ENCODE data around the gene IGFBPL1. TPM values are rescaled to one million over a fixed set of nuclear protein-coding genes. Genes with fewer than 3 reads are reported as not detected.
A peak's percentile ranks its signal among the peaks of the same experiment; 100 is the strongest.

The IGFBPL1 gene
- total and polyA plus RNA-seq, 4 donors: 6.7 to 14.8 (median 10.9) TPM

GRCh38 chr9:38392235-38393127 is 31.8 kb downstream of the IGFBPL1 start, which contains the start of gene ALDH1B1:
Gene ALDH1B1, plus strand, starts transcription at chr9:38392702. Its CDS starts 3,047 bp downstream, at chr9:38395749.
- under 1% methylated on average over 57 of the region's 58 CpGs for WGBS (ENCODE audit: insufficient coverage)
- H3K27ac ChIP-seq (ENCODE audit: low read depth, low read length): no peak within 1 kb of the TSS
- no peaks in the 10 kb centered on the region for H3K9me3 ChIP-seq (ENCODE audit: control insufficient read depth, insufficient read depth, low read length)
- H3K4me1 ChIP-seq (ENCODE audit: control insufficient read depth, insufficient read depth, low read length): peaks cover 13% of the 10 kb centered on the region
- no peaks in the 10 kb centered on the region for H3K27me3 ChIP-seq (ENCODE audit: control insufficient read depth, insufficient read depth, low read length)
- H3K36me3 ChIP-seq (ENCODE audit: control insufficient read depth, insufficient read depth, low read length): peaks cover 19% of the 10 kb centered on the region
- DNase-seq (ENCODE audit: low read depth in 4 of 6, low spot score in 6 of 6): peak in 4 of 6 donors; percentile 64 to 89 (median 76)
- peak within 1 kb of the TSS; percentile 76 for H3K4me3 ChIP-seq (ENCODE audit: low read depth, low read length)

- H3K9me3 ChIP-seq (ENCODE audit: control insufficient read depth, insufficient read depth, low read length): no peaks in the 10 kb centered on the region
- no peaks in the 10 kb centered on the region for H3K27me3 ChIP-seq (ENCODE audit: control insufficient read depth, insufficient read depth, low read length)
- H3K4me3 ChIP-seq (ENCODE audit: low read depth, low read length): no peak overlapping the region
- 90% methylated on average over 9 of the region's 18 CpGs for WGBS (ENCODE audit: insufficient coverage)
- H3K36me3 ChIP-seq (ENCODE audit: control insufficient read depth, insufficient read depth, low read length): peaks cover 11% of the 10 kb centered on the region
- peaks cover 13% of the 10 kb centered on the region for H3K4me1 ChIP-seq (ENCODE audit: control insufficient read depth, insufficient read depth, low read length)
- no peak overlapping the region for H3K27ac ChIP-seq (ENCODE audit: low read depth, low read length)
- DNase-seq (ENCODE audit: low read depth in 4 of 6, low spot score in 6 of 6): no peak
Measured at GRCh38 chr9:38391278-38392118, 32.8 kb downstream of the IGFBPL1 start.

GRCh38 chr9:38390851-38391250 is 33.4 kb downstream of the IGFBPL1 start:
- 67% methylated on average over 4 of the region's 5 CpGs for WGBS (ENCODE audit: insufficient coverage)
- H3K27me3 ChIP-seq (ENCODE audit: control insufficient read depth, insufficient read depth, low read length): no peaks in the 10 kb centered on the region
- H3K27ac ChIP-seq (ENCODE audit: low read depth, low read length): no peak overlapping the region
- H3K4me1 ChIP-seq (ENCODE audit: control insufficient read depth, insufficient read depth, low read length): peaks cover 13% of the 10 kb centered on the region
- H3K36me3 ChIP-seq (ENCODE audit: control insufficient read depth, insufficient read depth, low read length): peaks cover 5% of the 10 kb centered on the region
- DNase-seq (ENCODE audit: low read depth in 4 of 6, low spot score in 6 of 6): no peak
- H3K9me3 ChIP-seq (ENCODE audit: control insufficient read depth, insufficient read depth, low read length): no peaks in the 10 kb centered on the region
- H3K4me3 ChIP-seq (ENCODE audit: low read depth, low read length): no peak overlapping the region

- no peak for DNase-seq (ENCODE audit: low read depth in 4 of 6, low spot score in 6 of 6)
- H3K27ac ChIP-seq (ENCODE audit: low read depth, low read length): no peak overlapping the region
- no peak overlapping the region for H3K4me3 ChIP-seq (ENCODE audit: low read depth, low read length)
- no peaks in the 10 kb centered on the region for H3K9me3 ChIP-seq (ENCODE audit: control insufficient read depth, insufficient read depth, low read length)
- peaks cover 13% of the 10 kb centered on the region for H3K4me1 ChIP-seq (ENCODE audit: control insufficient read depth, insufficient read depth, low read length)
- H3K27me3 ChIP-seq (ENCODE audit: control insufficient read depth, insufficient read depth, low read length): no peaks in the 10 kb centered on the region
- H3K36me3 ChIP-seq (ENCODE audit: control insufficient read depth, insufficient read depth, low read length): peaks cover under 1% of the 10 kb centered on the region
- 42% methylated on average over 1 of the region's 1 CpG for WGBS (ENCODE audit: insufficient coverage)
Measured at GRCh38 chr9:38390442-38390841, 33.8 kb downstream of the IGFBPL1 start.

GRCh38 chr9:38389313-38389712 is 34.9 kb downstream of the IGFBPL1 start:
- no peak overlapping the region for H3K27ac ChIP-seq (ENCODE audit: low read depth, low read length)
- 69% methylated on average over 4 of the region's 4 CpGs for WGBS (ENCODE audit: insufficient coverage)
- no peaks in the 10 kb centered on the region for H3K9me3 ChIP-seq (ENCODE audit: control insufficient read depth, insufficient read depth, low read length)
- peaks cover 13% of the 10 kb centered on the region for H3K4me1 ChIP-seq (ENCODE audit: control insufficient read depth, insufficient read depth, low read length)
- no peaks in the 10 kb centered on the region for H3K27me3 ChIP-seq (ENCODE audit: control insufficient read depth, insufficient read depth, low read length)
- H3K36me3 ChIP-seq (ENCODE audit: control insufficient read depth, insufficient read depth, low read length): no peaks in the 10 kb centered on the region
- no peak overlapping the region for H3K4me3 ChIP-seq (ENCODE audit: low read depth, low read length)
- no peak for DNase-seq (ENCODE audit: low read depth in 4 of 6, low spot score in 6 of 6)

- DNase-seq (ENCODE audit: low read depth in 4 of 6, low spot score in 6 of 6): no peak
- Histone ChIP-seq H3K4me3 (ENCODE audit: low read depth, low read length) (no peak overlapping the region), H3K36me3 (ENCODE audit: control insufficient read depth, insufficient read depth, low read length) (no peaks in the 10 kb centered on the region), H3K9me3 (ENCODE audit: control insufficient read depth, insufficient read depth, low read length) (no peaks in the 10 kb centered on the region), H3K27me3 (ENCODE audit: control insufficient read depth, insufficient read depth, low read length) (no peaks in the 10 kb centered on the region), H3K4me1 (ENCODE audit: control insufficient read depth, insufficient read depth, low read length) (peaks cover 12% of the 10 kb centered on the region), H3K27ac (ENCODE audit: low read depth, low read length) (no peak overlapping the region)
- 40% methylated on average over 1 of the region's 7 CpGs for WGBS (ENCODE audit: insufficient coverage)
Measured at GRCh38 chr9:38388283-38389223, 35.7 kb downstream of the IGFBPL1 start.

GRCh38 chr9:38387751-38388150 is 36.5 kb downstream of the IGFBPL1 start:
- Histone ChIP-seq H3K4me1 (ENCODE audit: control insufficient read depth, insufficient read depth, low read length) (peaks cover 4% of the 10 kb centered on the region), H3K9me3 (ENCODE audit: control insufficient read depth, insufficient read depth, low read length) (no peaks in the 10 kb centered on the region), H3K27me3 (ENCODE audit: control insufficient read depth, insufficient read depth, low read length) (no peaks in the 10 kb centered on the region), H3K4me3 (ENCODE audit: low read depth, low read length) (no peak overlapping the region), H3K36me3 (ENCODE audit: control insufficient read depth, insufficient read depth, low read length) (no peaks in the 10 kb centered on the region), H3K27ac (ENCODE audit: low read depth, low read length) (no peak overlapping the region)
- WGBS (ENCODE audit: insufficient coverage): 100% methylated on average over 1 of the region's 4 CpGs
- no peak for DNase-seq (ENCODE audit: low read depth in 4 of 6, low spot score in 6 of 6)

GRCh38 chr9:38387066-38387465 is 37.2 kb downstream of the IGFBPL1 start:
- Histone ChIP-seq H3K4me1 (ENCODE audit: control insufficient read depth, insufficient read depth, low read length) (peaks cover 2% of the 10 kb centered on the region), H3K9me3 (ENCODE audit: control insufficient read depth, insufficient read depth, low read length) (no peaks in the 10 kb centered on the region), H3K4me3 (ENCODE audit: low read depth, low read length) (no peak overlapping the region), H3K27ac (ENCODE audit: low read depth, low read length) (no peak overlapping the region), H3K27me3 (ENCODE audit: control insufficient read depth, insufficient read depth, low read length) (no peaks in the 10 kb centered on the region), H3K36me3 (ENCODE audit: control insufficient read depth, insufficient read depth, low read length) (no peaks in the 10 kb centered on the region)
- DNase-seq (ENCODE audit: low read depth in 4 of 6, low spot score in 6 of 6): no peak
- WGBS (ENCODE audit: insufficient coverage): 80% methylated on average over 1 of the region's 1 CpG
